ENCODE measurements around the gene COL12A1.

Gene COL12A1

DNA sequence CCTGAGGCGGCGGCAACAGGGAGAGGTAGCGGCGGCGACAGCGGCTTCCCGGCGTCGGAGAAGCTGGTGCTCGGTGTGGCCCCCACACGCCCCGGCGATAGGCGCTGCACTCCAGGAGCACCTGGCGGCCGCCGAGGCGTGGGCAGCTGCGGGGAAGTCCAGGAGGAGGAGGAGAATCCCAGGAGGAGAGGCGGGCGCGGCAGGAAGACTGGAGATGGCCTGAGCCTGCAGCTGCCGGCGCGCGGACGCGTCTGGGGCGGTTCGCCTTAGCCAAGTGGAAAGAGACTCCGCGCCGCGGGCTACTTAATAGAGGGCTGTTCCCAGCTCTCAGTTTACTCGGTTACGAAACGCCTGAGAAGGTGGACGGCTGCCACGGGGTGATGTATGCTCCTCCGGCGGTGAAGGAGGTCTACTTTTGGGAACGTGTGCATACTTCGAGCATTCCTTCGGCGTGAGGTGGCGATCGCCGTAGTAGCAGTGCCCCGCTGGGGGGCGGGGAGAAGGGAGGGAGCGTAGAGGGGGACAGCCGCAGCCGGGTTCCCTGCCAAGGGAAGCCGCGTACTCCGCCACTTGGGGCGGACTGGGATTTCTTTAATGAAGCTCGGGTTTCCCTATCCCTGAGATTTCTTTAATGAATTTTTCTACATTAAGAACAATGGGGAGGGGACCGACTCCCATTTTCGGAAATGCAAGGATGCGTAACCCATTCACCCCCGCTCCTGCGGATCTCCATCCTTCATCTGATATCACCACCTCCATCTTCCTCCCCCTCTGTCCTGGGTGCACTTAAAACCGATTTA, at the start of gene COL12A1:
Gene COL12A1, minus strand, starts transcription at position 278 of the 800 bp plus-strand sequence. CDS start 3,261 bp downstream, outside the sequence.
- peak; percentile 47 for DNase-seq

GRCh38 chr6:75250552-75250951, 44.7 kb upstream of the COL12A1 start:
- no peak for DNase-seq

DNA sequence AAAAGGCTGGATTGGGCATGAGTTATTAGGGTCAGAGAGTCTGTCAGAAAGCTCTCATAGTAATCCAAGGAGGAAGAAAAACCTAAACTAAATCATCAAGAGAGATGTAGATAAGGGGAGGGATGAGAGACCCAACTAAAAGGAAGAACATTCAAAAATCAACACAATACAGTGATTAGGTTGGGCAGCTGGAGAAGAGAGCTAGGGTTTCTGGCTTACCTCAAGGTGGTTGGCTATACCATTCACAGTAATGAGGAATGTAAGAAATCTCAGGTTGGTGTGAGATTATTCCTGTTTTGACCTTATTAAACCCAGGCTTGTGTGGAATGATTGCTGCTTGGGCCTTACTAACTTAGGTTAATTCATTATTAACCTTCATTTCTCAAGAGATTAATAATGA, 44.0 kb upstream of the COL12A1 start:
- DNase-seq: no peak

GRCh38 chr6:75246386-75246785, 40.5 kb upstream of the COL12A1 start:
- DNase-seq: no peak

DNA sequence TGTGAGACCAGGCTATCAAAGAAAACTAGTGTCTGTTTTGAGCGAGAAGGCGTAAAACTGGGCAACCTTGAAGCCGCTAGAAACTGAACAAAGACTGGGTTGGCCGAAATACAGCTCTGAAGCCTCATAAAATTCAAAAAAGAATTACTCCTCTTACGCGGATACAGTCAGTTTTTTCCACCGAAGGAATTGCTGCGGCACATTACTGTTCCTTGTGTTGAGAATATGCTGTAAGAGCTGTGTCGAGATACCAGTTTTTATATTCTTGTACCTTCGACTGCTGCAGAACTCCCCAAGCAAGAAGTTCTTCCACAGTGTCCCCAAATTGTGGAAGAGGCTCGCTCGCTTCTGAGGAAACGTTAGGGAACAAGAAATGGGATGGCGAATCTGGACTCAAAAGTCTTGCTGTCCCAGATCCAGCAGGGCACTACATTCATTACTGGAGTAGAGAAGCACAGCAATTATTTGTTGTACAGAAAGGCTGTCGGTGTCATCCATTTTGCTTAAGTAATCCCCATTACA, 38.3 kb upstream of the COL12A1 start:
- no peak for DNase-seq

DNA sequence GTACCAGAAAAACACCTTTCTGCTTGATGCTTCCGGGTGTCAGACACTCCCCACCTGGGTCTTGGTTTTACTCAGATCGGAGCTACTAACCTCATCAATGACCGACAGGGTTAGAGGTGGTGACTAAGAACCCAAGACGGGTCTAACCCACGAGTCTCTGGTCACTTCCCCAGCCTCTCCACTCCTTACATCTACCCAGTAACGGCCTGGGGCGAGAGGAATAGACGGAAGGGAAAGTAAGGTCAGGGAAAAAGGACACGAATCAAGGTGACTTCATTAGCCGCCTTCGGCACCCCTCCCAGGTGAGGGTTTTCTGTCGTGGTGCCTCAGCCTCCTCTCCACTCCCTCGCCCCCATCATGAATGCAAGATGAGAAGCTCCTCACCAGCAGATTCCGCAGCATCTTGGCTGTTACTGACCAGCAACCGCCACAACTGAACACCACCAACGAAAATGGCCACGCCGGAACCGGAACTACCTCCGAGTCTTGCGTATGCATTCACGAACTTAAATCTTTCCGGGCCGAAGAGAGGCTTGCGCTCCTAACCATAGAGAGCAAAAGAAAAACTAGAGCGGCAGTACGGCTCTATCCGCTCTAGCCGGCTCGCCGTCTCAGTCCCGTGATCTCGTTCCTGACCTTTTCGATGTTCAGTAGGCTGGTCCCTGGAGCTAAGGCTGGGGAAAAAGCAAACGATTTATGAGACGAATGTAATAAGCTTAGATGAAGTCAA, 37.6 kb upstream of the COL12A1 start, which contains the start of gene COX7A2:
Gene COX7A2, minus strand, starts transcription at position 469 of the 730 bp plus-strand sequence. Its CDS starts 67 bp downstream, at position 402.
- DNase-seq: peak; percentile 98

DNA sequence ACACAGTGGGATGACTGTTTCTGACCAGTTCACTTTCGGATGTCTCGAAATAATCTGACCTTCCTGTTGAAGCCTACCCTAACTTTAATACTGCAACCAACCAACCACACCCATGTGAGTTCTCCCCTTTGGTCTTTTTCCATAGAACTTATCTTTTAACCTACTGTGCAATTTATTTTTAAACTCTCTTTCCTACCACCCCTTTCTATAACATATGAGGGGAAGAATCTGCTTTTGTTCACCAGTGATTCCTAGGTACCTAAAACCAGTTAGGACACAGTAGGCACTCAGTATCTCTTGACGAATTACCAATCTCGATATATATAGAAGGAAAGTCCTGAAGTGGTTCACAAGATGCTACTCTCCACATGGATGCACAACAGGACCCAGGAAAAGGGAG, 30.8 kb upstream of the COL12A1 start:
- no peak for DNase-seq

DNA sequence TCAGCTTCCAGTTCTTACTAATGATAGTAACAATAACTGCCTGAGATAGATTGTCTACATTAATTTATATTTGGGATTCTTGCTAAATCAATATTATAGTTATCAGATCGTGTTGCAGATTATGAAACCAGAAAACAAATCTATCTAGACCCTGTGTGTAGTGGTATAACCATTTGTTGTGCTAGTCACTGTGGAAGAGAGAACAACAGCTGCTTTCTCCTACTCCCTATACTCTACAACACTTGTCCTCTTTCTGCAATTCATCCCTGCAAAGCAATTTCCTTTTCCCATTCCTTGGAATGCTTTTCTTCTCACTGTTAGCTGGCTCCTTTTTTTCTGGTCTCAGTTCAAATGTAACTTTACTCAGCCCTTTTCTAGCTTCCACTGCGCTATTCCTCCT, 29.4 kb upstream of the COL12A1 start:
- DNase-seq: no peak

GRCh38 chr6:75234126-75234865, 28.4 kb upstream of the COL12A1 start:
- DNase-seq: no peak

DNA sequence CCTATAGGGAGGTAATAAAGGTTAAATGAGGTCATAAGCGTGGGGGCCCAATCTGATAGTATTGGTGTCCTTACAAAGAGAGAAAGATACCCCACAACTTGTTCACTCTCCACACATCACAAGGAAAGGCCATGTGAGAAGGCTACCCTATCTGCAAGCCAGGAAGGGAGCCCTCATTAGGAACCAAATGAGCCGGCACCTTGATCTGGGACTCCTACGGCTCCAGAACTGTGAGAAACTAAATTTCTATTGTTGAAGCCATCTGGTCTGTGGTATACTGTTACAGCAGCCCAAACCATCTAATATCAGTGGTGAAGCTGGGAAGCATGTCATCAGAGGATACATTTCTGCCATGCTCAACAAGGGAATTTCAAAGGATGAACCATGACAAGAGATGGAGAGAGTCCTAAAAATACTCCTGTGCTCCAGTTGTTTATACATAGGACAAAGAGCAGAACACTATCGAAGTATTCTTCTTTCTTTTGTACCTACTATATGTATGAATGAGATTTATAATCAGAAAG, 27.3 kb upstream of the COL12A1 start:
- no peak for DNase-seq

- DNase-seq: peak; percentile 4
These were observed 24.9 kb upstream of the COL12A1 start for GRCh38 chr6:75230484-75231325.

DNA sequence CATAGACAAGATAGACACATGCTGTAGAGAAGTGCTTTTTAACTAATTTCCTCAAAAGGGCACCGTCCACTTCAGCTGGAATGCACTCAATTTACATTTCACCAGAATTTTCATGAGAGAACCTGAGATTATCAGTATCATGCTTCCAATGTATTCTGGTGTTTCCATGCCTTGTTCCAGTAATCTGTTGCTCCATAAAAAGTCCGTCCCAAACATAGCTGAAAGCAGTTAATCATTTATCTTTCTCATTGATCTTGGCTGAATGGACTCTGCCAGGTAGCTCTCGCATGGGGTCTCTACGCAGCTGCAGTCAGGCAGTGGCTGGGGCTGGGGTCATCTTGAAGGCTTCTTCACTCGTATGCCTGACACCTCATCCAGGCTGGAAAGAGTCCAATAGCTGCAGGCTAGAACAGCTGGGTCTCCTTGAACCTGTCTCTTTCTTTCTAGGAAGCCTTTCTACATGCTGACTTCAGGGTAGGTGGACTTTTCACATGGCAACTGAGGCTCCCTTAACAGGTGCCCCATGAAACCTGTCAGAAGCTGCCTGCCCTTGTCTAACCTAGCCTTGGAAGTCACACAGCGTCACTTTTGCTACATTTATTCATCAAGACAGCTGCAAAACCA, 18.6 kb upstream of the COL12A1 start:
- DNase-seq: no peak

GRCh38 chr6:75223428-75223827, 17.6 kb upstream of the COL12A1 start:
- no peak for DNase-seq

DNA sequence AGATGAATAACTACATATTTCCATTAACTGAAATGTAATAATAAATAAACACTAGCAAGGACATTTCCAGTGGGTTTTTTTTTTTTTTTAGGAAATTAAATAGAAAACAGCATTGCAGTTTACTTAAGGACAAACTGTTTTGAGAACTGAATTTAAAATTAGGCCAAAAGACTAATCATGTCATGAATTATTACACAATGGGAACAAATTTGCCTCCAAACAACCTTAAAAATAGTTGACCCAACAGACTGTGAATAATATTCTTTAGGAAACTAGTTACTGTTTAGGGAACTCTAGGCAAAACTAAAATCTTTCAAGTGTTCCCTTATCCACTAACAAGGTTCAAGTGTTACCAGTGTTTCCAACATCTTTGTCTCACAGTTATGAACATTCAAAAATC, 16.4 kb upstream of the COL12A1 start:
- DNase-seq: no peak

DNA sequence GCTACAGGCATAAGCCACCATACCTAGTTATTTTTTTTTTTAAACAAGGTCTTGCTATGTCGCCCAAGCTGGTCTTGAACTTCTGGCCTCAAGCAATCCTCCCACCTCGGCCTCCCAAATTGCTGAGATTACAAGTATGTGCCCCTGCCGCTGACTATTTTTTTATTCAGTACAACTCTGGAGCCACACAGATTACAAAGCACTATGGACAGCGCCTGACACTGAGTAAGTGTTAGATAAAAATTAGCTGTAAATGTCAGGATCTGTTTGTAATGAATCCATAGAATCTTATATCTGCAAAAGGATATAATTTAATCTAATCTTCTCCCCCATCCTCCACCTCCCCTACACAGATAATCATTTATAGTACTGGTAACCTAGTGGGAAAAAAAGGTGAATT, 15.3 kb upstream of the COL12A1 start:
- DNase-seq: no peak

DNA sequence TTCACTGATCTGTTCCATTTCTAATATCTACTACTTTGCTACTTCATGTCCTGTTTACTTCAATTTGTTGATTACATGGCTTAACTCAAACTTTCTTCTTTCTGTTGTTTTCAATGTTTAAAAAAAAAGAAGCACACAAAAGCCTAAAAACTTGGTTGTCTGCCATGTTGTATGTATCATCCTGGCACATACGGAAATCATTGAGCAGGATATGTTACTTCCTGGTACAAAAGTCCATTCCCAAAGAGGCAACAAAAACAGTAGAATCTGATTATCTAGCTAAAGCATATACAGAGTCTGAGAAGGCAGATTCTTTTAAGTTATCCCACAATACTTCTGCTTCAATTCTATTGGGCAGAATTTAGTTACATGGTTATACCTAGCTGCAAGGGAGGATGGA, 14.5 kb upstream of the COL12A1 start:
- DNase-seq: no peak

DNA sequence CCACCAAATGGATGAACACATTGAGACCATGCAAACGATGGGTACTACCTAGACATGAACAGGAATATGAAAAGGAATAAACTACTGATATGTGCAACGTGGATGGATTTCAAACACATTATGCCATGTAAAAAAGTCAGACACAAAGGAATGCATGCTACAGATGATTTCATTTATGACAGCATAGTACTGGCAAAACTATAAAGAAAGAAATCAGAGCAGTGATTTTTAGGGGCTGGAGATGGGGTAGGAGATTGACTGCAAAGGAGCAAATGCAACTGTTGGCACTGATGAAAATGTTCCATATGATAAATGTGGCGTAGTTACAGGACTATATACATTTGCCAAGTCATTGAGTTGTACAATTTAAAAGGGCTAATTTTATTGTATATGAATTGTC, 13.4 kb upstream of the COL12A1 start:
- DNase-seq: no peak

GRCh38 chr6:75217193-75217592, 11.3 kb upstream of the COL12A1 start:
- DNase-seq: no peak

- no peak for DNase-seq
These were observed 9.4 kb upstream of the COL12A1 start for GRCh38 chr6:75215291-75215690.

- no peak for DNase-seq
These were observed 7.9 kb upstream of the COL12A1 start for GRCh38 chr6:75213732-75214131.

- DNase-seq: no peak
These were observed 7.3 kb upstream of the COL12A1 start for GRCh38 chr6:75213112-75213511.
